H1 (cell line): ENCODE results near the gene DTX4. TPM values are rescaled to one million over a fixed set of nuclear protein-coding genes. Genes with fewer than 3 reads are reported as not detected.

ENCODE experiments used
- CTCF ChIA-PET: fragments of 300-600 bp; sonication (Branson Sonifier 250); formaldehyde crosslinking; loops from one replicate; lab custom pipeline; 2021; ENCODE audit not compliant: partially characterized antibody; lab: Charles Lee
- POLR2A ChIA-PET: fragments of 300-600 bp; sonication (Branson Sonifier 250); formaldehyde crosslinking; loops from one replicate; lab custom pipeline; 2021; ENCODE audit warnings: inconsistent platforms; ENCODE audit not compliant: partially characterized antibody; lab: Charles Lee
- DNase-seq, 2 experiments: peaks; one replicate each; pipeline versions ENCODE4 v3.0.0 to v3.0.0-alpha.2; 2010 to 2022; ENCODE audit warnings: low spot score in 2 of 2, low read depth in 1 of 2, mixed read lengths in 1 of 2
- FAIRE-seq: peaks from 2 replicates; lab custom pipeline; 2011; peaks lifted over from hg19 to GRCh38; lab: Jason Lieb, UNC
- H2AFZ ChIP-seq: 2 replicates; pipeline ENCODE4 v1.8.1; 2012; ENCODE audit warnings: low read length, inconsistent platforms
- H2AK5ac ChIP-seq: 2 replicates; pipeline ENCODE4 v1.6.1; 2013; ENCODE audit warnings: low read depth, low read length
- H2BK120ac ChIP-seq: replicated peaks from 2 replicates; pipeline ENCODE3; 2013; ENCODE audit warnings: low read depth, low read length, inconsistent platforms
- H2BK12ac ChIP-seq: 2 replicates; pipeline ENCODE4 v1.6.1; 2013; ENCODE audit warnings: low read depth, low read length
- H2BK15ac ChIP-seq: 2 replicates; pipeline ENCODE4 v1.6.1; 2013; ENCODE audit warnings: low read length
- H2BK20ac ChIP-seq: 2 replicates; pipeline ENCODE4 v1.6.1; 2013; ENCODE audit warnings: low read length
- H2BK5ac ChIP-seq: 2 replicates; pipeline ENCODE4 v1.6.1; 2013; ENCODE audit warnings: low read depth, low read length
- H3K14ac ChIP-seq: 2 replicates; pipeline ENCODE4 v1.6.1; 2013; ENCODE audit warnings: inconsistent platforms; ENCODE audit not compliant: insufficient read length
- H3K18ac ChIP-seq: 2 replicates; pipeline ENCODE4 v1.6.1; 2013; ENCODE audit warnings: low read length; ENCODE audit errors: extremely low read depth
- H3K23ac ChIP-seq: 2 replicates; pipeline ENCODE4 v1.6.1; 2013; ENCODE audit warnings: inconsistent platforms; ENCODE audit not compliant: insufficient read length
- H3K23me2 ChIP-seq: 2 replicates; pipeline ENCODE4 v1.6.1; 2013; ENCODE audit warnings: low read depth, low read length
- H3K27ac ChIP-seq: 2 replicates; pipeline ENCODE4 v1.6.1; 2011; ENCODE audit warnings: low read depth, low read length, inconsistent platforms
- H3K27me3 ChIP-seq, 4 experiments: replicated peaks in 1 of 4; 1 replicate in 1 of 4; 2 replicates in 3 of 4; pipeline versions ENCODE4 v1.6.1 to v1.8.1; 2011 to 2013; ENCODE audit warnings: low read length in 3 of 4, mild to moderate bottlenecking in 3 of 4, inconsistent platforms in 2 of 4, mixed read lengths in 2 of 4, moderate library complexity in 1 of 4; ENCODE audit not compliant: control insufficient read depth in 3 of 4, insufficient read depth in 3 of 4; ENCODE audit errors: extremely low read depth in 1 of 4
- H3K36me3 ChIP-seq, 4 experiments: 2 replicates each; pipeline versions ENCODE4 v1.6.1 to v1.8.1; 2011 to 2013; ENCODE audit warnings: mild to moderate bottlenecking in 4 of 4, low read length in 3 of 4, moderate library complexity in 2 of 4, control low read depth in 1 of 4, inconsistent platforms in 1 of 4; ENCODE audit not compliant: insufficient read depth in 4 of 4, control insufficient read depth in 2 of 4
- H3K4ac ChIP-seq: replicated peaks from 2 replicates; pipeline ENCODE3; 2013; ENCODE audit warnings: low read length, low read depth, mixed read lengths, inconsistent platforms; ENCODE audit not compliant: insufficient read length
- H3K4me1 ChIP-seq, 4 experiments: replicated peaks in 1 of 4; 1 replicate in 1 of 4; 2 replicates in 3 of 4; pipeline versions ENCODE4 v1.6.1 to v1.8.1; 2011 to 2013; ENCODE audit warnings: low read length in 3 of 4, inconsistent platforms in 2 of 4, mixed read lengths in 1 of 4; ENCODE audit not compliant: insufficient read depth in 4 of 4, control insufficient read depth in 3 of 4
- H3K4me2 ChIP-seq, 2 experiments: 2 replicates each; pipeline versions ENCODE4 v1.6.1 to v1.8.1; 2011 to 2013; ENCODE audit warnings: low read depth in 2 of 2, low read length in 2 of 2, control low read depth in 1 of 2, inconsistent platforms in 1 of 2, mild to moderate bottlenecking in 1 of 2; ENCODE audit not compliant: insufficient read depth in 1 of 2
- H3K4me3 ChIP-seq, 4 experiments: fragments of 200-600, 300-600 bp in 1 of 4; sonication (generic), shearing (Covaris generic), sonication (Bioruptor Twin) in 1 of 4; 2 replicates each; pipeline versions ENCODE4 v1.5.1 to v1.8.1; 2011 to 2016; ENCODE audit warnings: low read length in 4 of 4, low read depth in 3 of 4, control low read depth in 2 of 4, inconsistent platforms in 2 of 4, mild to moderate bottlenecking in 2 of 4, mixed read lengths in 1 of 4, moderate library complexity in 1 of 4; ENCODE audit not compliant: insufficient read depth in 2 of 4; ENCODE audit errors: extremely low read depth in 1 of 4
- H3K56ac ChIP-seq: replicated peaks from 2 replicates; pipeline ENCODE3; 2013; ENCODE audit warnings: low read depth, mild to moderate bottlenecking, mixed read lengths, low read length, inconsistent platforms; ENCODE audit not compliant: insufficient read length
- H3K79me1 ChIP-seq: 2 replicates; pipeline ENCODE4 v1.6.1; 2013; ENCODE audit warnings: low read depth, low read length, control low read depth
- H3K79me2 ChIP-seq, 2 experiments: 2 replicates each; pipeline versions ENCODE4 v1.6.1 to v1.8.1; 2012 to 2013; ENCODE audit warnings: low read length in 2 of 2, mild to moderate bottlenecking in 2 of 2, inconsistent platforms in 1 of 2; ENCODE audit not compliant: insufficient read depth in 2 of 2, control insufficient read depth in 1 of 2
- H3K9ac ChIP-seq, 4 experiments: replicated peaks in 1 of 4; 1 replicate in 1 of 4; 2 replicates in 3 of 4; pipeline versions ENCODE4 v1.6.1 to v1.8.1; 2011 to 2013; ENCODE audit warnings: low read depth in 3 of 4, low read length in 3 of 4, control low read depth in 2 of 4, mild to moderate bottlenecking in 2 of 4, moderate library complexity in 2 of 4, inconsistent platforms in 1 of 4; ENCODE audit errors: extremely low read depth in 1 of 4
- H3K9me3 ChIP-seq, 2 experiments: 2 replicates each; pipeline versions ENCODE4 v1.6.1 to v1.8.1; 2012 to 2013; ENCODE audit warnings: mild to moderate bottlenecking in 2 of 2, moderate library complexity in 2 of 2, control low read depth in 1 of 2, inconsistent platforms in 1 of 2, low read depth in 1 of 2, low read length in 1 of 2, mixed read lengths in 1 of 2; ENCODE audit not compliant: insufficient read depth in 2 of 2
- H4K20me1 ChIP-seq, 2 experiments: replicated peaks in 1 of 2; 2 replicates each; pipeline versions ENCODE3 to v1.8.1; 2011 to 2013; ENCODE audit warnings: inconsistent platforms in 2 of 2, low read length in 2 of 2, mild to moderate bottlenecking in 1 of 2; ENCODE audit not compliant: insufficient read depth in 2 of 2, control insufficient read depth in 1 of 2
- H4K5ac ChIP-seq: 2 replicates; pipeline ENCODE4 v1.6.1; 2013; ENCODE audit warnings: low read length, low read depth, mixed read lengths, inconsistent platforms; ENCODE audit not compliant: insufficient read length
- H4K8ac ChIP-seq: 2 replicates; pipeline ENCODE4 v1.8.0; 2013; ENCODE audit warnings: mild to moderate bottlenecking, moderate library complexity, low read length, inconsistent platforms; ENCODE audit not compliant: insufficient read depth; ENCODE audit errors: extremely low read depth
- H4K91ac ChIP-seq: replicated peaks from 2 replicates; pipeline ENCODE3; 2013; ENCODE audit warnings: low read length, mixed read lengths, inconsistent platforms; ENCODE audit not compliant: insufficient read length
- ASH2L ChIP-seq: fragments of 200-600, 300-600 bp; sonication (generic); IDR thresholded peaks from one replicate; pipeline ENCODE4 v1.7.1; 2017; ENCODE audit warnings: low read length
- BACH1 ChIP-seq: IDR thresholded peaks from 2 replicates; pipeline ENCODE4 v1.6.1; 2012; ENCODE audit warnings: low read length, improper control_type of control experiment
- BRCA1 ChIP-seq: IDR thresholded peaks from 2 replicates; pipeline ENCODE4 v1.6.1; 2012; ENCODE audit warnings: low read depth, low read length, improper control_type of control experiment
- CTBP2 ChIP-seq: IDR thresholded peaks from 2 replicates; pipeline ENCODE4 v1.7.0; 2011; ENCODE audit warnings: borderline replicate concordance, mild to moderate bottlenecking, moderate library complexity, mixed read lengths, low read length; ENCODE audit not compliant: insufficient read depth, insufficient read length
- EGR1 ChIP-seq: IDR thresholded peaks from 2 replicates; pipeline ENCODE4 v1.6.1; 2011; ENCODE audit warnings: low read depth, low read length, borderline replicate concordance
- GABPA ChIP-seq: IDR thresholded peaks from 2 replicates; pipeline ENCODE4 v1.6.1; 2011; ENCODE audit warnings: mild to moderate bottlenecking, low read length, moderate library complexity, borderline replicate concordance; ENCODE audit not compliant: insufficient read depth
- POLR2A ChIP-seq, 2 experiments: IDR thresholded peaks; 1 replicate in 1 of 2; 2 replicates in 1 of 2; pipeline ENCODE4 v1.6.1; 2011; ENCODE audit warnings: low read depth in 2 of 2, low read length in 2 of 2, mild to moderate bottlenecking in 2 of 2; ENCODE audit errors: control extremely low read depth in 1 of 2
- SIRT6 ChIP-seq: IDR thresholded peaks from one replicate; pipeline ENCODE4 v1.7.1; 2012; ENCODE audit warnings: low read length, inconsistent platforms
- SP2 ChIP-seq: IDR thresholded peaks from 2 replicates; pipeline ENCODE4 v1.6.1; 2012; ENCODE audit warnings: mild to moderate bottlenecking, low read length, inconsistent platforms
- YY1 ChIP-seq: IDR thresholded peaks from 2 replicates; pipeline ENCODE4 v1.6.1; 2011; ENCODE audit warnings: low read depth, mild to moderate bottlenecking, low read length
- WGBS, 2 experiments: shearing (Covaris generic) in 1 of 2; methylation state at CpG; one replicate each; pipeline versions ENCODE4 v1.1.6 to v1.1.7; 2013 to 2015; ENCODE audit warnings: low lambda C conversion rate in 2 of 2, mixed read lengths in 2 of 2, inconsistent platforms in 1 of 2, low coverage in 1 of 2, missing lambda C conversion rate in 1 of 2; ENCODE audit not compliant: insufficient replicate concordance in 2 of 2, insufficient coverage in 1 of 2, insufficient read length in 1 of 2; ENCODE audit errors: extremely low coverage in 1 of 2, missing lambda C conversion rate in 1 of 2; 5-methylcytosine and 5-hydroxymethylcytosine counted together
- polyA plus RNA-seq, 7 experiments: library from polyadenylated mRNA; depleted of rRNA in 3 of 7; stranded (reverse) in 5 of 7; unstranded in 2 of 7; fragments of >200 nt in 5 of 7; fragments of 200-250 nt in 2 of 7; gene quantifications; 1 replicate in 5 of 7; 2 replicates in 1 of 7; 4 replicates in 1 of 7; pipeline versions ENCODE4 v1.2.1 to v1.2.3, GENCODE V29; 2011 to 2013; ENCODE audit warnings: missing spikeins in 2 of 7, mixed read lengths in 2 of 7
- total RNA-seq: library from RNA; stranded (reverse); fragmentation: NEBNext Ultra II Directional; extraction: Animal tissue kit (Norgen Biotek cat#: 25700); gene quantifications from 2 replicates; pipeline ENCODE4 v1.2.1, GENCODE V29; 2021
- TF ChIP-seq, protein P1 (sequence below): IDR thresholded peaks from 2 replicates; pipeline ENCODE4 v1.6.1; 2012; ENCODE audit warnings: low read length, inconsistent platforms

DTX4 gene
- total and polyA plus RNA-seq, 2 of the 8 experiments (the other 6 are each of a cell fraction or from before 2014, with no cell fraction given), result 5.1 to 18.8 TPM

- Histone ChIP-seq H3K9ac (no peak overlapping the region), H3K23me2 (no peaks in the 10 kb centered on the region), H3K4me3 (no peak overlapping the region), H3K4ac (no peak overlapping the region), H2BK20ac (no peak overlapping the region), H3K18ac (no peak overlapping the region), H4K91ac (no peak overlapping the region), H3K4me1 (no peaks in the 10 kb centered on the region; a peak in 1 of 7 replicates), H3K14ac (no peak overlapping the region), H3K23ac (no peak overlapping the region), H4K20me1 (no peaks in the 10 kb centered on the region), H3K56ac (no peak overlapping the region), H2BK120ac (no peak overlapping the region), H2BK5ac (no peak overlapping the region; the same call in 1 of the 2 replicates), H3K4me2 (no peak overlapping the region), H3K27ac (no peak overlapping the region), H2AFZ (no peak overlapping the region), H3K79me1 (no peaks in the 10 kb centered on the region), H3K36me3 (peaks cover 6 to 43% (median 28%) of the 10 kb centered on the region in 4 experiments; a peak in 7 of 8 replicates), H3K9me3 (peaks cover 4 to 10% of the 10 kb centered on the region in 2 experiments; a peak in 3 of 4 replicates), H2BK12ac (no peak overlapping the region), H2AK5ac (no peak overlapping the region), H3K27me3 (no peaks in the 10 kb centered on the region), H4K8ac (no peak overlapping the region), H2BK15ac (no peak overlapping the region), H3K79me2 (no peaks in the 10 kb centered on the region), H4K5ac (no peak overlapping the region)
- TF ChIP-seq SIRT6 (no peak), SP2 (no peak), ASH2L (no peak), BACH1 (no peak), POLR2A (IDR thresholded peaks at IDR 0.05; ENCODE audit: control extremely low read depth in 1 of 2, low read depth in 2 of 2, low read length in 2 of 2) (no peak), EGR1 (no peak), GABPA (no peak), CTBP2 (no peak), BRCA1 (no peak), YY1 (no peak)
- TF ChIP-seq, protein P1, sequence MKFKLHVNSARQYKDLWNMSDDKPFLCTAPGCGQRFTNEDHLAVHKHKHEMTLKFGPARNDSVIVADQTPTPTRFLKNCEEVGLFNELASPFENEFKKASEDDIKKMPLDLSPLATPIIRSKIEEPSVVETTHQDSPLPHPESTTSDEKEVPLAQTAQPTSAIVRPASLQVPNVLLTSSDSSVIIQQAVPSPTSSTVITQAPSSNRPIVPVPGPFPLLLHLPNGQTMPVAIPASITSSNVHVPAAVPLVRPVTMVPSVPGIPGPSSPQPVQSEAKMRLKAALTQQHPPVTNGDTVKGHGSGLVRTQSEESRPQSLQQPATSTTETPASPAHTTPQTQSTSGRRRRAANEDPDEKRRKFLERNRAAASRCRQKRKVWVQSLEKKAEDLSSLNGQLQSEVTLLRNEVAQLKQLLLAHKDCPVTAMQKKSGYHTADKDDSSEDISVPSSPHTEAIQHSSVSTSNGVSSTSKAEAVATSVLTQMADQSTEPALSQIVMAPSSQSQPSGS, result no peak
- DNase-seq, result no peak
- FAIRE-seq, result no peak
- 93% methylated on average over 14 of the region's 14 CpGs; no CpG with 5 or more reads in 1 of the 2 experiments for WGBS, 2 experiments
- ChIA-PET POLR2A (no interaction called here), CTCF (interaction anchor here (0.7 to 8.2 kb wide), 14 partner anchors 13 to 326 kb away, joined by 3 to 141 read pairs (median 4); partner anchors contain the start of gene DTX4)
These were observed 27.9 kb downstream of the DTX4 start for GRCh38 chr11:59199546-59200422.
